Esophagus muscularis mucosa (tissue), 4 donors: ENCODE measurements around the gene TPO. TPM values are rescaled to one million over a fixed set of nuclear protein-coding genes. Genes with fewer than 3 reads are reported as not detected.

ENCODE experiments used
- DNase-seq: peaks from one replicate; pipeline ENCODE4 v3.0.0-alpha.2; 2017; ENCODE audit errors: extremely low spot score
- H3K27ac ChIP-seq, 4 donors: fragments of 200-600 bp; sonication (generic); replicated peaks in 1 of 4; 1 replicate in 3 of 4; 2 replicates in 1 of 4; pipeline ENCODE4 v1.5.1; 2016 to 2019; ENCODE audit warnings: mild to moderate bottlenecking in 1 of 4
- H3K27me3 ChIP-seq, 4 donors: fragments of 200-600 bp; sonication (generic); one replicate each; pipeline versions ENCODE4 v1.5.1 to v1.6.0; 2016 to 2019
- H3K36me3 ChIP-seq, 4 donors: fragments of 200-600 bp; sonication (generic); one replicate each; pipeline ENCODE4 v1.5.1; 2016 to 2019
- H3K4me1 ChIP-seq, 4 donors: fragments of 200-600 bp; sonication (generic); one replicate each; pipeline ENCODE4 v1.5.1; 2016 to 2019
- H3K4me3 ChIP-seq, 4 donors: fragments of 200-600 bp; sonication (generic); 1 replicate in 2 of 4; 2 replicates in 2 of 4; pipeline ENCODE4 v1.5.1; 2016 to 2019; ENCODE audit warnings: mild to moderate bottlenecking in 4 of 4, moderate library complexity in 1 of 4
- H3K9me3 ChIP-seq, 4 donors: fragments of 200-600 bp; sonication (generic); 1 replicate in 3 of 4; 2 replicates in 1 of 4; pipeline ENCODE4 v1.5.1; 2016 to 2019
- EP300 ChIP-seq: sonication (generic); formaldehyde crosslinking; IDR thresholded peaks from one replicate; pipeline ENCODE4 v1.6.1; 2017; ENCODE audit warnings: antibody characterized with exemption
- POLR2A ChIP-seq: fragments of 450-650 bp; IDR thresholded peaks from one replicate; pipeline ENCODE4 v1.6.1; 2017; ENCODE audit warnings: antibody characterized with exemption, moderate library complexity, mild to moderate bottlenecking, low read depth
- POLR2AphosphoS5 ChIP-seq, 2 donors: sonication (generic); formaldehyde crosslinking; IDR thresholded peaks; one replicate each; pipeline ENCODE4 v1.6.1; 2017; ENCODE audit warnings: antibody characterized with exemption in 2 of 2
- WGBS: methylation state at CpG from one replicate; pipeline ENCODE4 v1.1.5; 2018; 5-methylcytosine and 5-hydroxymethylcytosine counted together
- intact Hi-C: fragments of 100-400 bp; cut with DNase I; formaldehyde crosslinking; loops from one replicate; pipeline ENCODE4 v1.15.1; 2023
- total RNA-seq, 4 donors: library from RNA; depleted of rRNA; stranded (reverse); fragments of >200 nt; gene quantifications; one replicate each; pipeline versions ENCODE4 v1.1.0 to v1.2.1, GENCODE V29; 2016
- TF ChIP-seq, protein P1 (sequence below), 3 experiments: fragments of 200-600 bp in 2 of 3; fragments of 450-650 bp in 1 of 3; sonication (generic) in 2 of 3; IDR thresholded peaks; one replicate each; pipeline ENCODE4 v1.5.1; 2017 to 2019; ENCODE audit warnings: antibody characterized with exemption in 3 of 3, mild to moderate bottlenecking in 2 of 3, moderate library complexity in 1 of 3

Gene TPO
- total RNA-seq, 4 donors from 2014 or later, result 7.1 to 18.4 (median 10.4) TPM

DNA sequence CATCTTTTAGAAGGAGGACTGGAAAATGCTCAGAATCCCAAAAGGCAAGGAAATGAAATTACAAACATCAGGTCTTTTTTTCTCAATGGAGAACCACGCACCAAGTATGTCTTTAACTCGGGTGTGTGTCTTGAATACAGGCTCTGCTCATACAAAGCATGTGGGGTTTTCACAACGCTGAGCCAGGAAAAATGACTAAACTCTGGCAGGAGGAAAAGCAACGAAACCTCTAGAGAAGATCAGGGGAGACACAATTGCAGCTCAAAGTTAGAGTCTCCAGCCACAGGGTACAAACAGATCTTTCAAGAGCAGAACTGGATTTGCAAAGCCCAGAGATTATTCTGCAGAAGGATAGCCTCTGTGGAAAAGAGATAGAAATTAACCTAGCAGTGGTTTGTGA, 42.8 kb upstream of the TPO start:
- no peak overlapping the region for H3K4me3 ChIP-seq
- H3K9me3 ChIP-seq, result no peaks in the 10 kb centered on the region
- H3K4me1 ChIP-seq, result no peaks in the 10 kb centered on the region
- DNase-seq, result no peak
- WGBS, result 55% methylated on average over 4 of the region's 4 CpGs
- intact Hi-C loops, result no loop called here
- H3K27ac ChIP-seq, result no peak overlapping the region
- no peaks in the 10 kb centered on the region for H3K27me3 ChIP-seq
- H3K36me3 ChIP-seq, result no peaks in the 10 kb centered on the region
- TF ChIP-seq, protein P1, sequence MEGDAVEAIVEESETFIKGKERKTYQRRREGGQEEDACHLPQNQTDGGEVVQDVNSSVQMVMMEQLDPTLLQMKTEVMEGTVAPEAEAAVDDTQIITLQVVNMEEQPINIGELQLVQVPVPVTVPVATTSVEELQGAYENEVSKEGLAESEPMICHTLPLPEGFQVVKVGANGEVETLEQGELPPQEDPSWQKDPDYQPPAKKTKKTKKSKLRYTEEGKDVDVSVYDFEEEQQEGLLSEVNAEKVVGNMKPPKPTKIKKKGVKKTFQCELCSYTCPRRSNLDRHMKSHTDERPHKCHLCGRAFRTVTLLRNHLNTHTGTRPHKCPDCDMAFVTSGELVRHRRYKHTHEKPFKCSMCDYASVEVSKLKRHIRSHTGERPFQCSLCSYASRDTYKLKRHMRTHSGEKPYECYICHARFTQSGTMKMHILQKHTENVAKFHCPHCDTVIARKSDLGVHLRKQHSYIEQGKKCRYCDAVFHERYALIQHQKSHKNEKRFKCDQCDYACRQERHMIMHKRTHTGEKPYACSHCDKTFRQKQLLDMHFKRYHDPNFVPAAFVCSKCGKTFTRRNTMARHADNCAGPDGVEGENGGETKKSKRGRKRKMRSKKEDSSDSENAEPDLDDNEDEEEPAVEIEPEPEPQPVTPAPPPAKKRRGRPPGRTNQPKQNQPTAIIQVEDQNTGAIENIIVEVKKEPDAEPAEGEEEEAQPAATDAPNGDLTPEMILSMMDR (IDR thresholded peaks at IDR 0.05), result no peak
- TF ChIP-seq POLR2AphosphoS5 (IDR thresholded peaks at IDR 0.05) (no peak), POLR2A (no peak), EP300 (no peak)

DNA sequence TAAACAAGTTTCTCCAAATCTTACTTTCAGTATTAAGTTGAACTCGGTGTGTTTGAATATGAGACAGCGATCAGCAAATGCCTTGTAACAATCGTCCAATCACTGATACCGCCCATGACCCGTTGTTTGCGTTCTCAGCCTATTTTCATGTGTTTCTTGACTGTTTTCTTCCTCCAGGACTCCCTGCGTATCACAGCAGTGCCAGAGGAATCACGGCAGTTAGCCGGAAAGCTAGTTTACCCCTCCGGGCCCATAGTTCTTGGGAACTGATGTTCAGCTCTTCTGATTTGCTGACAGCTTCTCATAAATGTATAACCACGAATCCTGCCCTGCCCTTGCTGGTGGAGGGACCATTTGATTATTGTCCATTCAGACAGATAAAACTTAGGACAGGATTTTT, 42.2 kb upstream of the TPO start:
- H3K27me3 ChIP-seq, result no peaks in the 10 kb centered on the region
- no peaks in the 10 kb centered on the region for H3K9me3 ChIP-seq
- no peak for DNase-seq
- intact Hi-C loops, result no loop called here
- TF ChIP-seq POLR2A (no peak), POLR2AphosphoS5 (IDR thresholded peaks at IDR 0.05) (no peak), EP300 (no peak)
- TF ChIP-seq, protein P1 (IDR thresholded peaks at IDR 0.05), result no peak
- no peak overlapping the region for H3K27ac ChIP-seq
- no peaks in the 10 kb centered on the region for H3K4me1 ChIP-seq
- WGBS, result 92% methylated on average over 11 of the region's 11 CpGs
- no peaks in the 10 kb centered on the region for H3K36me3 ChIP-seq
- no peak overlapping the region for H3K4me3 ChIP-seq

- H3K9me3 ChIP-seq, result no peaks in the 10 kb centered on the region
- no peak for DNase-seq
- intact Hi-C loops, result no loop called here
- TF ChIP-seq POLR2AphosphoS5 (IDR thresholded peaks at IDR 0.05) (peak in 1 of 2 donors; percentile 36), EP300 (no peak)
- 72% methylated on average over 12 of the region's 12 CpGs for WGBS
- peak overlapping the region; percentile 1 to 48 (median 45) for H3K27ac ChIP-seq
- peaks cover 0 to 9% (median 0%) of the 10 kb centered on the region in 4 donors for H3K27me3 ChIP-seq
- H3K4me3 ChIP-seq, result peak overlapping the region; percentile 36 to 41 (median 38)
- no peaks in the 10 kb centered on the region for H3K4me1 ChIP-seq
- H3K36me3 ChIP-seq, result no peaks in the 10 kb centered on the region
Measured at GRCh38 chr2:1373830-1374229, 39.4 kb upstream of the TPO start.

GRCh38 chr2:1374287-1374686, 39.0 kb upstream of the TPO start:
- Histone ChIP-seq H3K4me1 (no peaks in the 10 kb centered on the region), H3K27me3 (peaks cover 0 to 13% (median 0%) of the 10 kb centered on the region in 4 donors), H3K4me3 (peak overlapping the region; percentile 36 to 41 (median 38)), H3K36me3 (no peaks in the 10 kb centered on the region), H3K9me3 (no peaks in the 10 kb centered on the region), H3K27ac (peak overlapping the region; percentile 1 to 48 (median 45))
- intact Hi-C loops, result no loop called here
- 53% methylated on average over 11 of the region's 11 CpGs for WGBS
- no peak for DNase-seq
- TF ChIP-seq POLR2A (no peak), EP300 (no peak), POLR2AphosphoS5 (IDR thresholded peaks at IDR 0.05) (no peak)

GRCh38 chr2:1375794-1376193, 37.5 kb upstream of the TPO start:
- intact Hi-C loops, result no loop called here
- H3K27ac ChIP-seq, result no peak overlapping the region

More at GRCh38 chr2:1375794-1376193, 37.5 kb upstream of the TPO start:
- Histone ChIP-seq H3K27me3 (peaks cover 0 to 15% (median 0%) of the 10 kb centered on the region in 4 donors), H3K4me1 (no peaks in the 10 kb centered on the region), H3K4me3 (peak overlapping the region; percentile 36 to 41 (median 38)), H3K36me3 (no peaks in the 10 kb centered on the region), H3K9me3 (no peaks in the 10 kb centered on the region)
- TF ChIP-seq POLR2A (no peak), POLR2AphosphoS5 (IDR thresholded peaks at IDR 0.05) (no peak), EP300 (no peak)
- TF ChIP-seq, protein P1 (IDR thresholded peaks at IDR 0.05), result no peak
- 85% methylated on average over 14 of the region's 14 CpGs for WGBS
- no peak for DNase-seq
